ENCODE results near the gene TIMP3. TPM values are rescaled to one million over a fixed set of nuclear protein-coding genes. Genes with fewer than 3 reads are reported as not detected.

Gene TIMP3
- total RNA-seq, 6 donors from 2014 or later = 196 to 659 (median 531) TPM

DNA sequence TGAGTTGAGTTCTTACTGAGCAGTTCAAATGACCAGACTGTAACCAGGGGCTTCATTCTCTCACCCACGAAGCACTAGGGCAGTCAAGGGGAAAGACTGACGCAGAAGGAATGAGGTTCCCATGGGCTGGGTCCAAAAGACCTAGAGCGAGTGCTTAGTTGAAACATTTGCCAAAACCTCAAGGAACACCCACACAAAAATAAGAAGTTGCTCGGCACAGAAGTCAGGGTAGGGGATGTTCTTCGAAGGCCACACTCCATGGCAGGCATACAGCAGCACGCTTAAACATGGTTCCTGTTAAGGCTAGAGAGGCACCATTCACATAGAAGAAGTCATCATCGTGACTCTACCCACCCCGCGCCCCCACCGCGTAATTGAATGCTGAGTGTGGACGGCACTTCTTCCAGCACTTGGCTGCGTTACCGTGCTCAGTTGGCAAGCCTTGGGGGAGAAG is 52.9 kb downstream of the TIMP3 start:
- ATAC-seq (ENCODE audit: low FRiP score in 2 of 2) (no peak), DNase-seq (no peak)
- Histone ChIP-seq H3K27ac (peak overlapping the region; percentile 34 to 81 (median 66)), H3K36me3 (peaks cover 17 to 96% (median 38%) of the 10 kb centered on the region in 4 donors), H3K4me1 (peaks cover 19 to 49% (median 37%) of the 10 kb centered on the region in 4 donors), H3K4me3 (no peak overlapping the region), H3K27me3 (no peaks in the 10 kb centered on the region), H3K9me3 (no peaks in the 10 kb centered on the region)
- 83 to 86% methylated on average over 14 of the region's 14 CpGs for WGBS, 2 donors
- TF ChIP-seq POLR2A (IDR thresholded peaks at IDR 0.05) (no peak), POLR2AphosphoS5 (IDR thresholded peaks at IDR 0.05) (peak; percentile 8 to 24)

GRCh38 chr22:32855045-32855756 is 53.7 kb downstream of the TIMP3 start:
- peaks cover 16 to 41% (median 29%) of the 10 kb centered on the region in 4 donors for H3K4me1 ChIP-seq
- DNase-seq = no peak
- peak overlapping the region in 3 of 4 donors; percentile 37 to 81 (median 63) for H3K27ac ChIP-seq
- peaks cover 23 to 96% (median 46%) of the 10 kb centered on the region in 4 donors for H3K36me3 ChIP-seq
- no peaks in the 10 kb centered on the region for H3K27me3 ChIP-seq
- 83 to 87% methylated on average over 8 of the region's 8 CpGs for WGBS, 2 donors
- ATAC-seq (ENCODE audit: low FRiP score in 2 of 2) = no peak
- no peak for TF ChIP-seq EP300 (IDR thresholded peaks at IDR 0.05)
- peak in 1 of 2 donors; percentile 54 for TF ChIP-seq POLR2AphosphoS5 (IDR thresholded peaks at IDR 0.05)
- TF ChIP-seq, protein P1, sequence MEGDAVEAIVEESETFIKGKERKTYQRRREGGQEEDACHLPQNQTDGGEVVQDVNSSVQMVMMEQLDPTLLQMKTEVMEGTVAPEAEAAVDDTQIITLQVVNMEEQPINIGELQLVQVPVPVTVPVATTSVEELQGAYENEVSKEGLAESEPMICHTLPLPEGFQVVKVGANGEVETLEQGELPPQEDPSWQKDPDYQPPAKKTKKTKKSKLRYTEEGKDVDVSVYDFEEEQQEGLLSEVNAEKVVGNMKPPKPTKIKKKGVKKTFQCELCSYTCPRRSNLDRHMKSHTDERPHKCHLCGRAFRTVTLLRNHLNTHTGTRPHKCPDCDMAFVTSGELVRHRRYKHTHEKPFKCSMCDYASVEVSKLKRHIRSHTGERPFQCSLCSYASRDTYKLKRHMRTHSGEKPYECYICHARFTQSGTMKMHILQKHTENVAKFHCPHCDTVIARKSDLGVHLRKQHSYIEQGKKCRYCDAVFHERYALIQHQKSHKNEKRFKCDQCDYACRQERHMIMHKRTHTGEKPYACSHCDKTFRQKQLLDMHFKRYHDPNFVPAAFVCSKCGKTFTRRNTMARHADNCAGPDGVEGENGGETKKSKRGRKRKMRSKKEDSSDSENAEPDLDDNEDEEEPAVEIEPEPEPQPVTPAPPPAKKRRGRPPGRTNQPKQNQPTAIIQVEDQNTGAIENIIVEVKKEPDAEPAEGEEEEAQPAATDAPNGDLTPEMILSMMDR (IDR thresholded peaks at IDR 0.05) = no peak
- no peak for TF ChIP-seq POLR2A (IDR thresholded peaks at IDR 0.05)
- no peak overlapping the region for H3K4me3 ChIP-seq
- no peaks in the 10 kb centered on the region for H3K9me3 ChIP-seq

- peaks cover 0 to 11% (median 5%) of the 10 kb centered on the region in 4 donors for H3K4me1 ChIP-seq
- DNase-seq = no peak
- H3K27me3 ChIP-seq = no peaks in the 10 kb centered on the region
- peaks cover 25 to 94% (median 51%) of the 10 kb centered on the region in 4 donors for H3K36me3 ChIP-seq
- H3K9me3 ChIP-seq = no peaks in the 10 kb centered on the region
- 56 to 73% methylated on average over 3 of the region's 3 CpGs for WGBS, 2 donors
- H3K4me3 ChIP-seq = no peak overlapping the region
- TF ChIP-seq POLR2AphosphoS5 (IDR thresholded peaks at IDR 0.05) = peak in 1 of 2 donors; percentile 27
- TF ChIP-seq POLR2A (IDR thresholded peaks at IDR 0.05) = no peak
- TF ChIP-seq, protein P1 (IDR thresholded peaks at IDR 0.05) = no peak
- H3K27ac ChIP-seq = peak overlapping the region; percentile 5 to 69 (median 24)
- ATAC-seq (ENCODE audit: low FRiP score in 2 of 2) = peak in 1 of 2 donors; percentile 36
Measured at GRCh38 chr22:32858121-32858703, 56.7 kb downstream of the TIMP3 start.

DNA sequence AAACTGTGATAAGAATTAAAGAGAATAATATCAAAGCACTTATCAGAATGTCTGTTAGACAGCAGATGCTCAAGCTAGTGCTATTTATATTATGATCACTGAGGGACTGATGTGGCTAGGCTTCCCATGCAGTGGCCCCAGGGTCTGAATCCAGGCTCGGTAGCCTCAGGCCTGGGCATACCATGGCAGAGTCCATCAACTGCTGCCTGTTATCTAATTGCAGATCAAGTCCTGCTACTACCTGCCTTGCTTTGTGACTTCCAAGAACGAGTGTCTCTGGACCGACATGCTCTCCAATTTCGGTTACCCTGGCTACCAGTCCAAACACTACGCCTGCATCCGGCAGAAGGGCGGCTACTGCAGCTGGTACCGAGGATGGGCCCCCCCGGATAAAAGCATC is 57.5 kb downstream of the TIMP3 start:
- Histone ChIP-seq H3K27ac (no peak overlapping the region), H3K4me3 (no peak overlapping the region), H3K9me3 (no peaks in the 10 kb centered on the region), H3K4me1 (peaks cover 0 to 7% (median 4%) of the 10 kb centered on the region in 4 donors), H3K27me3 (no peaks in the 10 kb centered on the region), H3K36me3 (peaks cover 25 to 87% (median 50%) of the 10 kb centered on the region in 4 donors)
- ATAC-seq (ENCODE audit: low FRiP score in 2 of 2) = no peak
- TF ChIP-seq POLR2AphosphoS5 (IDR thresholded peaks at IDR 0.05) (no peak), EP300 (IDR thresholded peaks at IDR 0.05) (no peak), POLR2A (IDR thresholded peaks at IDR 0.05) (no peak)
- TF ChIP-seq, protein P1 (IDR thresholded peaks at IDR 0.05) = no peak
- WGBS, 2 donors = 78 to 85% methylated on average over 7 to 9 of the region's 9 CpGs
- DNase-seq = no peak

GRCh38 chr22:32859743-32860142 is 58.2 kb downstream of the TIMP3 start:
- peaks cover 25 to 79% (median 46%) of the 10 kb centered on the region in 4 donors for H3K36me3 ChIP-seq

More at GRCh38 chr22:32859743-32860142, 58.2 kb downstream of the TIMP3 start:
- ATAC-seq (ENCODE audit: low FRiP score in 2 of 2) (no peak), DNase-seq (no peak)
- Histone ChIP-seq H3K27me3 (no peaks in the 10 kb centered on the region), H3K9me3 (no peaks in the 10 kb centered on the region), H3K27ac (no peak overlapping the region), H3K4me1 (peaks cover 0 to 7% (median 0%) of the 10 kb centered on the region in 4 donors), H3K4me3 (no peak overlapping the region)
- 80 to 100% methylated on average over 1 of the region's 1 CpG for WGBS, 2 donors
- TF ChIP-seq, protein P1 (IDR thresholded peaks at IDR 0.05) = no peak
- TF ChIP-seq EP300 (IDR thresholded peaks at IDR 0.05) = no peak
- no peak for TF ChIP-seq POLR2A (IDR thresholded peaks at IDR 0.05)
- TF ChIP-seq POLR2AphosphoS5 (IDR thresholded peaks at IDR 0.05) = peak; percentile 14 to 39

Measured in upper lobe of left lung (tissue), 6 donors.